HepG2 (cell line): ENCODE data around the gene MIA. TPM values are rescaled to one million over a fixed set of nuclear protein-coding genes. Genes with fewer than 3 reads are reported as not detected.

Experiments
- ATAC-seq: fragments of 200-7000 bp; cut with Tn5 transposase; 3 replicates; pipeline ENCODE4 v1.9.1; 2020; ENCODE audit warnings: mild to moderate bottlenecking, moderate library complexity
- BruUV-seq: library from RNA; stranded (reverse); fragments of 400-500 nt; replicated peaks from 2 replicates; lab custom pipeline; 2021; lab: Mats Ljungman, UMichigan
- CTCF ChIA-PET: fragments of 300-600 bp; formaldehyde crosslinking; extraction: SDS; loops from one replicate; lab custom pipeline; 2021; ENCODE audit warnings: low total read pairs, inconsistent platforms, low intra/inter-chr PET ratio; lab: Yijun Ruan, JAX
- POLR2A ChIA-PET: fragments of 350-600 bp; sonication (Branson Sonifier 250); formaldehyde crosslinking; loops from one replicate; lab custom pipeline; 2020; ENCODE audit warnings: antibody characterized with exemption, inconsistent platforms; lab: Yijun Ruan, JAX
- DNase-seq: peaks from one replicate; pipeline ENCODE4 v3.0.0-alpha.2; 2015; ENCODE audit warnings: low spot score
- FAIRE-seq: peaks from 3 replicates; lab custom pipeline; 2011; peaks lifted over from hg19 to GRCh38; lab: Jason Lieb, UNC
- H2AFZ ChIP-seq: one replicate; pipeline ENCODE4 v1.6.1; 2011; ENCODE audit warnings: low read length, inconsistent platforms
- H3K27ac ChIP-seq: fragments of 300-600 bp; 3 replicates; pipeline ENCODE4 v1.8.0; 2011; ENCODE audit warnings: mixed run types, mild to moderate bottlenecking, mixed read lengths, low read length, inconsistent platforms; ENCODE audit not compliant: insufficient read depth; ENCODE audit errors: extremely low read length
- H3K27me3 ChIP-seq, 2 experiments: fragments of 200-600 bp in 1 of 2; 2 replicates in 1 of 2; 3 replicates in 1 of 2; pipeline versions ENCODE4 v1.6.0 to v1.8.0; 2011; ENCODE audit warnings: low read length in 2 of 2, mild to moderate bottlenecking in 2 of 2, moderate library complexity in 2 of 2, inconsistent platforms in 1 of 2; ENCODE audit not compliant: insufficient read depth in 2 of 2, control insufficient read depth in 1 of 2
- H3K36me3 ChIP-seq, 2 experiments: fragments of 200-600 bp in 1 of 2; replicated peaks in 1 of 2; 2 replicates in 1 of 2; 3 replicates in 1 of 2; pipeline versions ENCODE4 v1.5.1 to v1.8.0; 2011; ENCODE audit warnings: low read length in 2 of 2, inconsistent platforms in 1 of 2; ENCODE audit not compliant: insufficient read depth in 2 of 2, control insufficient read depth in 1 of 2
- H3K4me1 ChIP-seq: 2 replicates; pipeline ENCODE4 v1.5.1; 2012; ENCODE audit warnings: low read length, inconsistent platforms; ENCODE audit not compliant: insufficient read depth
- H3K4me2 ChIP-seq: 2 replicates; pipeline ENCODE4 v1.6.0; 2011; ENCODE audit warnings: low read depth, low read length, inconsistent platforms
- H3K4me3 ChIP-seq, 3 experiments: fragments of 200-600 bp in 1 of 3; sonication (generic), shearing (Covaris generic) in 1 of 3; replicated peaks in 1 of 3; 2 replicates each; pipeline ENCODE4 v1.5.1; 2011 to 2016; ENCODE audit warnings: low read length in 3 of 3, inconsistent platforms in 2 of 3, low read depth in 2 of 3, mild to moderate bottlenecking in 2 of 3, control low read depth in 1 of 3, mixed read lengths in 1 of 3; ENCODE audit not compliant: insufficient read depth in 1 of 3
- H3K79me2 ChIP-seq: one replicate; pipeline ENCODE4 v1.6.1; 2011; ENCODE audit warnings: low read length, inconsistent platforms; ENCODE audit not compliant: insufficient read depth
- H3K9ac ChIP-seq: 2 replicates; pipeline ENCODE4 v1.6.0; 2011; ENCODE audit warnings: mild to moderate bottlenecking, low read depth, low read length, inconsistent platforms; ENCODE audit not compliant: insufficient read depth
- H3K9me3 ChIP-seq: 2 replicates; pipeline ENCODE4 v1.5.1; 2012; ENCODE audit warnings: mild to moderate bottlenecking, low read length
- H4K20me1 ChIP-seq: 2 replicates; pipeline ENCODE4 v1.6.0; 2011; ENCODE audit warnings: inconsistent platforms, mild to moderate bottlenecking, low read length, moderate library complexity; ENCODE audit not compliant: insufficient read depth
- JUNB ChIP-seq: sonication (generic); formaldehyde crosslinking; IDR thresholded peaks from 2 replicates; pipeline ENCODE4 v1.8.0; 2022; ENCODE audit warnings: missing genetic modification reagents, mild to moderate bottlenecking, borderline replicate concordance
- POLR2AphosphoS2 ChIP-seq: IDR thresholded peaks from 2 replicates; pipeline ENCODE4 v1.6.1; 2011; ENCODE audit warnings: low read depth, low read length, improper control_type of control experiment
- TAF15 ChIP-seq: fragments of 200-400 bp; formaldehyde crosslinking; IDR thresholded peaks from one replicate; pipeline ENCODE4 v1.6.1; 2018; ENCODE audit warnings: mild to moderate bottlenecking, low read depth, low read length; ENCODE audit not compliant: poor library complexity, severe bottlenecking
- ZMYM4 ChIP-seq: sonication (generic); formaldehyde crosslinking; IDR thresholded peaks from 2 replicates; pipeline ENCODE4 v1.8.1; 2023; ENCODE audit warnings: mild to moderate bottlenecking, missing genetic modification reagents
- ZNF263 ChIP-seq: sonication (generic); formaldehyde crosslinking; IDR thresholded peaks from 2 replicates; pipeline ENCODE4 v1.4.0; 2020; ENCODE audit warnings: missing genetic modification reagents
- ZNF652 ChIP-seq: IDR thresholded peaks from 2 replicates; pipeline ENCODE4 v1.6.1; 2016; ENCODE audit warnings: low read depth, borderline replicate concordance
- WGBS: methylation state at CpG from one replicate; pipeline ENCODE4 v1.1.6; 2017; ENCODE audit warnings: low lambda C conversion rate; 5-methylcytosine and 5-hydroxymethylcytosine counted together
- in situ Hi-C: cut with HindIII; loops from 2 replicates; pipeline ENCODE4 v1.10.0; 2017; ENCODE audit warnings: low pct_unique_long_range_greater_than_20kb; ENCODE audit not compliant: extremely low pct_ligation_motif_present
- intact Hi-C: fragments of 100-400 bp; cut with micrococcal nuclease; formaldehyde crosslinking; loops from one replicate; pipeline ENCODE4 v1.10.0; 2022; ENCODE audit not compliant: unreplicated experiment
- polyA plus RNA-seq, 8 experiments: library from polyadenylated mRNA; depleted of rRNA in 3 of 8; stranded (reverse) in 7 of 8; unstranded in 1 of 8; fragments of >200 nt; fragmentation: Illumina TruSeq in 4 of 8; extraction: Trizol in 4 of 8; gene quantifications; 2 replicates each; pipeline versions ENCODE4 v1.2.1 to v1.2.3, GENCODE V29; 2011 to 2016; ENCODE audit warnings: low read depth in 4 of 8, missing spikeins in 1 of 8, mixed read lengths in 1 of 8; ENCODE audit not compliant: insufficient read depth in 1 of 8
- total RNA-seq, 5 experiments: library from RNA; depleted of rRNA; stranded (reverse); fragments of >200 nt; fragmentation: Illumina TruSeq; extraction: Trizol; gene quantifications; 2 replicates each; pipeline ENCODE4 v1.2.3, GENCODE V29; 2016; ENCODE audit warnings: low read depth in 1 of 5
- TF ChIP-seq, protein P1 (sequence below): sonication (generic); formaldehyde crosslinking; IDR thresholded peaks from 2 replicates; pipeline ENCODE4 v1.5.0; 2020; ENCODE audit warnings: missing genetic modification reagents, mild to moderate bottlenecking, borderline replicate concordance
- TF ChIP-seq, protein P2 (sequence below): sonication (generic); formaldehyde crosslinking; IDR thresholded peaks from 2 replicates; pipeline ENCODE4 v1.4.0; 2020; ENCODE audit warnings: mild to moderate bottlenecking, missing genetic modification reagents

Gene MIA
- total and polyA plus RNA-seq, 2 of the 13 experiments (the other 11 are each of a cell fraction or from before 2014, with no cell fraction given): 0.61 TPM; not detected in 1

- H2AFZ ChIP-seq: no peak overlapping the region
- 87% methylated on average over 7 of the region's 7 CpGs for WGBS
- ATAC-seq: peak; percentile 36; the same call in 2 of the 3 replicates
- DNase-seq: no peak
- no peak overlapping the region for H3K9ac ChIP-seq
- ChIA-PET POLR2A (no interaction called here), CTCF (no interaction called here)
- no peak for TF ChIP-seq ZNF263 (CRISPR knock-in tag)
- no peak for TF ChIP-seq JUNB (CRISPR knock-in tag)
- TF ChIP-seq ZNF652 (CRISPR knock-in tag): no peak
- TF ChIP-seq TAF15: no peak
- TF ChIP-seq, protein P1, sequence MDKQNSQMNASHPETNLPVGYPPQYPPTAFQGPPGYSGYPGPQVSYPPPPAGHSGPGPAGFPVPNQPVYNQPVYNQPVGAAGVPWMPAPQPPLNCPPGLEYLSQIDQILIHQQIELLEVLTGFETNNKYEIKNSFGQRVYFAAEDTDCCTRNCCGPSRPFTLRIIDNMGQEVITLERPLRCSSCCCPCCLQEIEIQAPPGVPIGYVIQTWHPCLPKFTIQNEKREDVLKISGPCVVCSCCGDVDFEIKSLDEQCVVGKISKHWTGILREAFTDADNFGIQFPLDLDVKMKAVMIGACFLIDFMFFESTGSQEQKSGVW (CRISPR knock-in tag): no peak
- TF ChIP-seq, protein P2, sequence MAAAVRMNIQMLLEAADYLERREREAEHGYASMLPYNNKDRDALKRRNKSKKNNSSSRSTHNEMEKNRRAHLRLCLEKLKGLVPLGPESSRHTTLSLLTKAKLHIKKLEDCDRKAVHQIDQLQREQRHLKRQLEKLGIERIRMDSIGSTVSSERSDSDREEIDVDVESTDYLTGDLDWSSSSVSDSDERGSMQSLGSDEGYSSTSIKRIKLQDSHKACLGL (CRISPR knock-in tag): no peak
- TF ChIP-seq POLR2AphosphoS2: no peak
- no peak for TF ChIP-seq ZMYM4
- H3K4me1 ChIP-seq: peaks cover 39% of the 10 kb centered on the region
- no peak overlapping the region for H3K4me2 ChIP-seq
- in situ Hi-C loops: no loop called here
- no peak overlapping the region for H3K4me3 ChIP-seq
- no peak overlapping the region for H3K27ac ChIP-seq
- no peaks in the 10 kb centered on the region for H3K27me3 ChIP-seq
- no peak for FAIRE-seq
- no peaks in the 10 kb centered on the region for H4K20me1 ChIP-seq
- intact Hi-C loops: no loop called here
- H3K9me3 ChIP-seq: no peaks in the 10 kb centered on the region
- no peaks in the 10 kb centered on the region for H3K79me2 ChIP-seq
- BruUV-seq: no TSS peak
- no peaks in the 10 kb centered on the region for H3K36me3 ChIP-seq
These were observed 16.0 kb downstream of the MIA start for GRCh38 chr19:40791349-40791748.
